Sigmoid colon (tissue), 7 donors: ENCODE results near the gene SLC25A10. TPM values are rescaled to one million over a fixed set of nuclear protein-coding genes. Genes with fewer than 3 reads are reported as not detected.
A peak's percentile ranks its signal among the peaks of the same experiment; 100 is the strongest.

Experiments used
- DNase-seq: peaks from one replicate; pipeline ENCODE4 v3.0.0-alpha.2; 2019
- H3K27ac ChIP-seq, 4 donors: fragments of 200-600 bp; sonication (generic); one replicate each; pipeline ENCODE4 v1.5.1; 2016 to 2019; ENCODE audit warnings: mild to moderate bottlenecking in 1 of 4
- H3K27me3 ChIP-seq, 3 donors: fragments of 200-600 bp; sonication (generic); one replicate each; pipeline ENCODE4 v1.5.1; 2019; ENCODE audit warnings: mild to moderate bottlenecking in 1 of 3
- H3K36me3 ChIP-seq, 4 donors: fragments of 200-600 bp; sonication (generic); one replicate each; pipeline ENCODE4 v1.5.1; 2016 to 2019
- H3K4me1 ChIP-seq, 4 donors: fragments of 200-600 bp; sonication (generic); one replicate each; pipeline ENCODE4 v1.5.1; 2017 to 2019
- H3K4me3 ChIP-seq, 4 donors: fragments of 200-600 bp; sonication (generic); one replicate each; pipeline ENCODE4 v1.5.1; 2017 to 2019; ENCODE audit warnings: mild to moderate bottlenecking in 2 of 4, moderate library complexity in 1 of 4
- H3K9me3 ChIP-seq, 4 donors: fragments of 200-600 bp in 3 of 4; sonication (generic) in 3 of 4; one replicate each; pipeline versions ENCODE4 v1.5.1 to v1.6.1; 2013 to 2019
- EP300 ChIP-seq, 4 donors: sonication (generic); formaldehyde crosslinking; IDR thresholded peaks; one replicate each; pipeline ENCODE4 v1.6.1; 2017; ENCODE audit warnings: antibody characterized with exemption in 4 of 4
- POLR2A ChIP-seq, 2 donors: fragments of 450-650 bp; IDR thresholded peaks; one replicate each; pipeline ENCODE4 v1.6.1; 2016; ENCODE audit warnings: antibody characterized with exemption in 2 of 2, mild to moderate bottlenecking in 2 of 2, moderate library complexity in 2 of 2
- POLR2AphosphoS5 ChIP-seq, 4 donors: sonication (generic); formaldehyde crosslinking; IDR thresholded peaks; one replicate each; pipeline ENCODE4 v1.6.1; 2017; ENCODE audit warnings: antibody characterized with exemption in 4 of 4
- WGBS, 2 donors: extraction: QIAGEN DNeasy Blood & Tissue Kit; methylation state at CpG; one replicate each; pipeline ENCODE4 v1.1.7; 2013; 5-methylcytosine and 5-hydroxymethylcytosine counted together
- intact Hi-C: fragments of 100-400 bp; cut with DNase I; formaldehyde crosslinking; loops from one replicate; pipeline ENCODE4 v1.15.1; 2023
- polyA plus RNA-seq, 3 donors: library from polyadenylated mRNA; stranded (reverse); fragments of 200-250 nt; gene quantifications; one replicate each; pipeline ENCODE4 v1.2.3, GENCODE V29; 2013
- total RNA-seq, 4 donors: library from RNA; depleted of rRNA; stranded (reverse); fragments of >200 nt; gene quantifications; one replicate each; pipeline ENCODE4 v1.1.0, GENCODE V29; 2016
- TF ChIP-seq, protein P1 (sequence below), 4 experiments: fragments of 450-650 bp in 3 of 4; fragments of 200-600 bp in 1 of 4; IDR thresholded peaks; one replicate each; pipeline ENCODE4 v1.5.1; 2016 to 2019; ENCODE audit warnings: antibody characterized with exemption in 4 of 4, mild to moderate bottlenecking in 3 of 4, moderate library complexity in 2 of 4
- donor health status: healthy with polysubstance abuse.
- donor health status: Bipolar disorder and iron deficiency.
- donor health status: healthy.

SLC25A10 gene
- total and polyA plus RNA-seq, 7 donors: 0.99 to 63.2 (median 7.1) TPM

DNA sequence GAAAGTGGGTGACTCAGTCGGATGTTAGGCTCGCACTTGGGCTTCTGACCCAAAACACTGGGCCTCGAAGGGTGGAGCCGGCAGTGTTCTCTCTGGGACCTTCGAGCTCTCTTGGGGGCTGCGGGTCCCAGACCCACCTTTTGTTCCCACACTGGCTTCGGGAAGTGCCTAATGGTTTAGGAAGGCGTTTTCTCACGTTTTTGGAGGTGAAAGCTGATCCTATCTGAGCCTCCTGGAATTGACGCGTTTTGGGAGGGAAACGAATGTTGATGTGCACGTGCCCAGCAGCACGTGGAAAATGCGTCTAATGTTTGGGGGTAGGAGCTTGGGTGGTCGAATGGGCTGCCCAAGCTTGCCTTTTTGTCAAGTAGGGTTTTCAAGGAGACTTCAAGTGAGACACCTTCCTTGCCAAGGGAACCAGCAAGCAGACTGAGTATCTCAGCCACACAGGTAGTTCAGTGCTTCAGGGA lies 27.6 kb upstream of the SLC25A10 start:
- intact Hi-C loops: loop anchor here (2.0 to 5.0 kb wide), 2 partner anchors 18 to 47 kb away; partner anchors contain the start of genes MRPL12, NPLOC4 and TSPAN10
- Histone ChIP-seq H3K4me1 (peaks cover 0 to 32% (median 31%) of the 10 kb centered on the region in 4 donors), H3K27ac (peak overlapping the region; percentile 80 to 93 (median 84)), H3K36me3 (peaks cover 12 to 49% (median 34%) of the 10 kb centered on the region in 4 donors), H3K9me3 (no peaks in the 10 kb centered on the region), H3K4me3 (peak overlapping the region; percentile 75 to 97 (median 86)), H3K27me3 (no peaks in the 10 kb centered on the region)
- WGBS, 2 donors: 2 to 6% methylated on average over 16 of the region's 16 CpGs
- DNase-seq: no peak
- TF ChIP-seq EP300 (IDR thresholded peaks at IDR 0.05) (no peak), POLR2A (IDR thresholded peaks at IDR 0.05) (no peak), POLR2AphosphoS5 (IDR thresholded peaks at IDR 0.05) (no peak)
- TF ChIP-seq, protein P1, sequence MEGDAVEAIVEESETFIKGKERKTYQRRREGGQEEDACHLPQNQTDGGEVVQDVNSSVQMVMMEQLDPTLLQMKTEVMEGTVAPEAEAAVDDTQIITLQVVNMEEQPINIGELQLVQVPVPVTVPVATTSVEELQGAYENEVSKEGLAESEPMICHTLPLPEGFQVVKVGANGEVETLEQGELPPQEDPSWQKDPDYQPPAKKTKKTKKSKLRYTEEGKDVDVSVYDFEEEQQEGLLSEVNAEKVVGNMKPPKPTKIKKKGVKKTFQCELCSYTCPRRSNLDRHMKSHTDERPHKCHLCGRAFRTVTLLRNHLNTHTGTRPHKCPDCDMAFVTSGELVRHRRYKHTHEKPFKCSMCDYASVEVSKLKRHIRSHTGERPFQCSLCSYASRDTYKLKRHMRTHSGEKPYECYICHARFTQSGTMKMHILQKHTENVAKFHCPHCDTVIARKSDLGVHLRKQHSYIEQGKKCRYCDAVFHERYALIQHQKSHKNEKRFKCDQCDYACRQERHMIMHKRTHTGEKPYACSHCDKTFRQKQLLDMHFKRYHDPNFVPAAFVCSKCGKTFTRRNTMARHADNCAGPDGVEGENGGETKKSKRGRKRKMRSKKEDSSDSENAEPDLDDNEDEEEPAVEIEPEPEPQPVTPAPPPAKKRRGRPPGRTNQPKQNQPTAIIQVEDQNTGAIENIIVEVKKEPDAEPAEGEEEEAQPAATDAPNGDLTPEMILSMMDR (IDR thresholded peaks at IDR 0.05): no peak

DNA sequence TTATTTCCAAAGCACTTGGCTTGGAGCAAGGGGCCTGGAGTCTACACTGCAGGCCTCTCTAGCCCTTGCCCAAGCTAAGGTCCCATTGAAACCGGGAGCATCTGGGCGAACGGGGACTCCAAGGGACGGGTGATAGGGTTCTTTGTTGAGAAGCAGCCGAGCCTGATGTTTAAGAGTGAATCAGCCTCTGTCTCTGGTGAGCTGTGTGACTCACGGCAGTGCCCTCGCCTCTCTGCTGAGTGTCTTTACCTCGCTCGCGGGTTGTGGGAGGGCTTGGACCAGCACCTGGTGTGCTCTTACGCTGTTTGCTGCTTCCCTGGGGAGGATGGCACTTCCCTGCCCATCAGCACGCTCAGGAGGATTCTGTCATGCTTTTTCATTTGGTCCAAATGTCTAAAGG lies 27.0 kb upstream of the SLC25A10 start:
- Histone ChIP-seq H3K36me3 (peaks cover 12 to 52% (median 40%) of the 10 kb centered on the region in 4 donors), H3K4me3 (peak overlapping the region in 3 of 4 donors; percentile 81 to 97 (median 92)), H3K9me3 (no peaks in the 10 kb centered on the region), H3K4me1 (peaks cover 0 to 32% (median 31%) of the 10 kb centered on the region in 4 donors), H3K27ac (peak overlapping the region in 1 of 4 donors; percentile 81), H3K27me3 (no peaks in the 10 kb centered on the region)
- no peak for DNase-seq
- intact Hi-C loops: loop anchor here (2.0 kb wide), 1 partner anchor 18 kb away; the partner anchor contains the start of gene MRPL12
- WGBS, 2 donors: 75 to 80% methylated on average over 12 of the region's 12 CpGs
- TF ChIP-seq, protein P1 (IDR thresholded peaks at IDR 0.05): no peak
- TF ChIP-seq POLR2A (IDR thresholded peaks at IDR 0.05) (no peak), EP300 (IDR thresholded peaks at IDR 0.05) (no peak), POLR2AphosphoS5 (IDR thresholded peaks at IDR 0.05) (no peak)

GRCh38 chr17:81686614-81687013 lies 25.5 kb upstream of the SLC25A10 start:
- peaks cover 16 to 57% (median 54%) of the 10 kb centered on the region in 4 donors for H3K36me3 ChIP-seq

DNA sequence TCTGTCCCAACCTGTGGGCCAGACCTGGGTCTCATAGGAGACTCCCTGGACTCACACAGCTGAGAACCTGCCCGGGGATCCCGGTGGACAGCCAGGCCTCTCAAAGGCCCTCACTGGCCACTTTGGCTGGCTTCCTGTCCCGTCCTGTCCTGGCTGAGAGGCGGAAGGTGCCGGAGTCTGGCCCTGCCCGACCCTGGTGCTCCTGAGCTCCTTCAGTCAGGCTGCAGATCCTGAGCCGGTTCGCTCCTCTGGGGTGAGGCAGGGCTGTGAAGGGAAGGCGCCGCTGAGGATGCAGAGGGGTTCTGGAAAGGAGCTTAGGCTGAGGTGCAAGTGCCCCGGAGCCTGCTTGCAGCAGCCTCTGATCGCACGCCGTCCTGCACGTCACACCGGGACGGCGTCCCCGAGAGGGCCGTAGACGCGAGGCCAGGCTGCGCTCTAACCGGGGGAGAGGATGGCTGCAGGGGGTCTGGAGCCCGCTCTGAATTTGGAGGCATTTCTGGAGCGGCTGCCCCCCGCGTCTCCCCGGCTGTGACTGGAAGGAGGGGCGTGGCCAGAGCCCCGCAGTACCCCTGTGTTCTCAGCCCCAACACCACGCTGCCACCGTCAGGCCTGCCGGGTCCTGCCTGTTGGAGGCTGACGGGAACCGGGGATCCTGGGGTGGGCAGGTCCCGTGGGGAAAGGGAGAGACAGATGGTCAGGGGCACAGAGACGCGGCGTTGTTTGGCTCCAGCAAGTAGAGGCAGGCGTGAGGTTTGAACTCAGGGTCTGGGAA lies 24.1 kb upstream of the SLC25A10 start:
- no peaks in the 10 kb centered on the region for H3K27me3 ChIP-seq
- peaks cover 27 to 70% (median 67%) of the 10 kb centered on the region in 4 donors for H3K36me3 ChIP-seq
- no peak overlapping the region for H3K27ac ChIP-seq
- H3K9me3 ChIP-seq: no peaks in the 10 kb centered on the region
- H3K4me3 ChIP-seq: no peak overlapping the region
- no peak for DNase-seq
- intact Hi-C loops: no loop called here
- H3K4me1 ChIP-seq: peaks cover 0 to 20% (median 19%) of the 10 kb centered on the region in 4 donors
- TF ChIP-seq EP300 (IDR thresholded peaks at IDR 0.05) (no peak), POLR2AphosphoS5 (IDR thresholded peaks at IDR 0.05) (no peak), POLR2A (IDR thresholded peaks at IDR 0.05) (no peak)
- TF ChIP-seq, protein P1 (IDR thresholded peaks at IDR 0.05): no peak
- WGBS, 2 donors: 95 to 96% methylated on average over 41 of the region's 41 CpGs

More at GRCh38 chr17:81686614-81687013, 25.5 kb upstream of the SLC25A10 start:
- Histone ChIP-seq H3K27ac (no peak overlapping the region), H3K27me3 (no peaks in the 10 kb centered on the region), H3K9me3 (no peaks in the 10 kb centered on the region), H3K4me1 (peaks cover 0 to 32% (median 31%) of the 10 kb centered on the region in 4 donors), H3K4me3 (no peak overlapping the region)
- WGBS, 2 donors: 94 to 95% methylated on average over 20 of the region's 20 CpGs
- intact Hi-C loops: no loop called here
- DNase-seq: no peak
- TF ChIP-seq EP300 (IDR thresholded peaks at IDR 0.05): no peak
- TF ChIP-seq, protein P1 (IDR thresholded peaks at IDR 0.05): no peak
- TF ChIP-seq POLR2AphosphoS5 (IDR thresholded peaks at IDR 0.05): no peak
- no peak for TF ChIP-seq POLR2A (IDR thresholded peaks at IDR 0.05)
